Measurements from ENCODE around the gene STAB1.

The STAB1 gene

DNA sequence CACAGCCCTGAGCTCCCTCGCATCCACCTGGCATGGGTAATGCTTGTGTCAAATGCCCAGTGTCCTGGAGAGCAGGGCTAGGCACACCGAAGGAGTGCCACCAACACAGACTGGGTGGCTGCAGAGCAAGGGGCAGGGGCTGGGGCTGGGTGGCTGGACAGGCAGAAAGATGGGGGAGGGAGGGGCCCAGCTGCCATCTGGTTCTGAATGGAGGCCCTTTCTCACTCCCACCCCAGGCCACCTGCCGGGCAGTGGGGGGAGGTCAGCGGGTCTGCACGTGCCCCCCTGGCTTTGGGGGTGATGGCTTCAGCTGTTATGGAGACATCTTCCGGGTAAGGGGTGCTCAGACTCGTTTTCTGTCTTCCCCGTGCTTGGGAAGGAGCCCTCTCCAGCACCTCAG is 17.0 kb downstream of the STAB1 start:
- no peak for DNase-seq

DNA sequence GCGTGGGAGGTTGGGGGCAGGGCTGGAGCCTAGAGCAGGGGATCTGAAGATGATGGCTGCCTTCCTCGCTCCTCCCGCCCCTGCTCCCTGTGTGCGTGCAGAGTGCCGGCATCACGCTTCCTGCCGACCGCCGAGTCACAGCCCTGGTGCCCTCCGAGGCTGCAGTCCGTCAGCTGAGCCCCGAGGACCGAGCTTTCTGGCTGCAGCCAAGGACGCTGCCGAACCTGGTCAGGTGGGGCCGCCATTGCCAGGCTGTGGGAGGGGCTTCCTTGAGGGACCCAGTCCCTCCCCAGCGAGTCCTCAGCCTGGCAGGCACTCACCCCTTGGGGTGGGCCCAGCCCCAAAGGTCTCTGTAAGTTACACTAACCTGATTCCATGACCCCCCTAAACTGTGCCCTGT is 17.6 kb downstream of the STAB1 start:
- DNase-seq = no peak

DNA sequence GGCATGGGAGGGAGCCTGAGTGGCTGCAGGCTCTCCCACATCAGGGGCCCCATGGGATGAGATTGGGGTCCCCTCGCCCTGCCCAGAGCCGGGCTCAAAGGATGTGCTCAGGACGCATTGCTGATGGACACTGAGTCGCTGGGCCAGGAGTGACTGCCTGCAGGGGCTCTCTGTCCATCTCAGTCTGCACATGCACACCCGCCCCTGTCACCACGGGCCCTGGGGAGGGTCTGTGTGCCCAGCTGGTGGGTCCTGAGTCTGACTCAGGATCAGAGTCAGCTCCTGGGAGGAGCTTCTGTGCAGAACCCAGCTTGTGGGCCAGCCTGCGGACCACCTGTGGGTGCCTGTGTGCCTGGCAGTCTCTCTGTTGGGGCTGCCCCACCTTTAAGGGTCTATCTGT is 18.1 kb downstream of the STAB1 start:
- no peak for DNase-seq

DNA sequence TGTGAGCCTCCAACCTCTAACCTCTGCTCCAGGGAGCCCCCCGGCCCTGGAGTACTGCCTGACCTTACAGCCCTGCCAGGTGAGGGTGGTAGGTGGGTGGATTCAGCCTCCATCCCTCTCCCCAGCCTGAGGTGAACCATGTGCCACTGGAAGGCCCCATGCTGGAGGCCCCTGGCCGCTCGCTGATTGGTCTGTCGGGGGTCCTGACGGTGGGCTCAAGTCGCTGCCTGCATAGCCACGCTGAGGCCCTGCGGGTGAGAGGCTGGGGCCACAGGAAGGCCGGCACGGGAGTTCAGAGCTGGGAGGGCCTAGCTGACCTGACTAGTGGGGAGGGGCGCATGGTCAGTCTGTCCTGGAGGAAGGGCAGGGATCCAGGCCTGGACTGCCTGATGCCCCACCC is 19.4 kb downstream of the STAB1 start:
- DNase-seq = no peak

DNA sequence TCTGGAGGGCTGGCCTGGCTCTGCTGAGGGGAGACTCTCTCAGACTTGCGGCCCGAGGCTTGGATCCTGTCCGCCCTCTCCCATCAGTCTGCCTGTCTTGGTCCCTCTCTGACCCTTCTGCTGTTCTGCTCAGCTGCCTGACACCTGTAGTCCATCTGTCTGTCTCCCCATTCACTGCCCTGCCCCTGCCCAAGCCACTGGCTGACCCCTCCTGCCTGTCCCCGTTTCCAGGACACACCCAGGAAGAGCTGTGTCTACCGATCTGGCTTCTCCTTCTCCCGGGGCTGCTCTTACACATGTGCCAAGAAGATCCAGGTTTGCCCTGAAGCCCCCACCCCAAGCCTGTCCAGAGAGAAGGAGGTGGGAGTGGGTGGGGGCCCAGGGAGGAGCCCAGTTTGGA is 20.1 kb downstream of the STAB1 start:
- no peak for DNase-seq

DNA sequence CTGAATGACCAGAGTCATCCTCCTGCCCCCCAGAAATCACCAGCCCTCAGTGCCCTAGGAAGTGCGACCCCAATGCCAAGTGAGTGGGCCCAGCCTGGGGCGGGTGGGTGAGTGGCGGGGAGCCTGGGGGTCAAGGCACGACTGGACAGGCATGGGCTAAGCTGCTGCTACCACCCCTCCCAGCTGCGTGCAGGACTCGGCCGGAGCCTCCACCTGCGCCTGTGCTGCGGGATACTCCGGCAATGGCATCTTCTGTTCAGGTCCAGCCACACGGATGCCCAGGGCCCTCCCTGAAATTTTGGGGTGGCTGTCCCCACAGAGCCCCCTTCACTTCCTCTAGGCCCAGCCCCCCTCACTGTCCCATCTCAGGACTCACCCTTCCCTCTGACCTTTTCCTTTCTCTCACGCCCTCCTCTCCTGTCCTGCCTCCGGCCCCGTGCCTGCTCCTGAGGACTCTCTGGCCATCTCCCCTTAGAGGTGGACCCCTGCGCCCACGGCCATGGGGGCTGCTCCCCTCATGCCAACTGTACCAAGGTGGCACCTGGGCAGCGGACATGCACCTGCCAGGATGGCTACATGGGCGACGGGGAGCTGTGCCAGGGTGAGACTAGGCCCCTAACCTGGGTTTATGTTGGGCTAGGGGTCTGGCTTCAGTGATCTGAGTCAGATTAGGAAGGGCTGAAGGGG is 21.5 kb downstream of the STAB1 start:
- no peak for DNase-seq

DNA sequence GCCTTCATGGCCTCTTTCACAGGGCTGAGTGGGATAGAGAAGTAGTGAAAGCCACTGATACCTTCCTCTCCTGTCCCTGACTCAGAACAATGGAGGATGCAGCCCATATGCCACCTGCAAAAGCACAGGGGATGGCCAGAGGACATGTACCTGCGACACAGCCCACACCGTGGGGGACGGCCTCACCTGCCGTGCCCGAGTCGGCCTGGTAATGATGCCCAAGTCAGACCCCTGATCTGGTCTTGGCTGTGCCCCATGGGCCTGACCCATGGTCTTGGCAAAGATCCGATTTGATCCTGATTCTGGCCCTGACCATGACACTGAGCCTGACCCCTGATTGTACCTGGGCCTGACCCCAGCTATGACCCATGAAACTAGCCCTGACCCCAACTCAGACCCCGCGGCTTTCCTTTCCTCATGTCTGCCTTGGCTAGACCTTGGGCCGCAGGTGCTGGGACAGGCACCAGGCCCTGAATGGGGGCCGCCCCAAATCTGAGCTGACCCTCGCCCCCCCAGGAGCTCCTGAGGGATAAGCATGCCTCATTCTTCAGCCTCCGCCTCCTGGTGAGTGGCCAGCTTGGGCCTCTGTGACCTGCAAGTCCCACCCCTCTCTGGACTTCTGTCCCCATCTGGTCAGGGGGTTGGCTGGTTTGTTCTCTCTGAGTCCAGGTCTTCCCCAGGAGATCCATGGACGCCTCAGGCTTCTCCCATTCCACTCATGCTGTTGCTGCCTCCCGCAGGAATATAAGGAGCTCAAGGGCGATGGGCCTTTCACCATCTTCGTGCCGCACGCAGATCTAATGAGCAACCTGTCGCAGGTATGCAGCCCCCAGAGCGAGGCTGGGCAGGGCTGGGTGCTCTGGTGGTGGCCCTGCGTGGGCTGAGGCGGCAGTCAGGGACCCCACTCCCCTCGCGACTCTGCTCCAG is 22.9 kb downstream of the STAB1 start:
- no peak for DNase-seq

DNA sequence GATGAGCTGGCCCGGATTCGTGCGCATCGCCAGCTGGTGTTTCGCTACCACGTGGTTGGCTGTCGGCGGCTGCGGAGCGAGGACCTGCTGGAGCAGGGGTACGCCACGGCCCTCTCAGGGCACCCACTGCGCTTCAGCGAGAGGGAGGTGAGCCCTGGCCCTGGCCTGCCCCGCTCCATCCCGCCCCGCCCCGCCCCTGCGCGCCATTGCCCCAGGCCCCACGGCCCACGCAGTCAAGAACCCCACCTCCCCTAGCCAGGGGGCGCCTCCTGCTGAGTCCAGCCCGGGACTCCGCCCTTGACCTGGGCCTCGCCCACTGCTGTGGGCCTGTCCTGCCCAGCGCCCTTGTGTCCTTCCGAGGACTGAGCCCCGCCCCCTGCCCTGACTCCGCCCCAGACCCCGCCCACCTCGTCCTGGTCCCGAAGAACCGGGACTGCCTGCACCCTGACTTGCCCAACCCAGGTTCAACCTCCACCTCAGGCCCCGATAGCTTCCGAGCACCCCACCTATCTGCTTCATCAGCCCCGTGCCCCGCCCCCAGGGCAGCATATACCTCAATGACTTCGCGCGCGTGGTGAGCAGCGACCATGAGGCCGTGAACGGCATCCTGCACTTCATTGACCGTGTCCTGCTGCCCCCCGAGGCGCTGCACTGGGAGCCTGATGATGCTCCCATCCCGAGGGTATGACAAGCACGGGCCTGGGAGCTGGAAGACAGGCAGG is 23.7 kb downstream of the STAB1 start:
- no peak for DNase-seq

DNA sequence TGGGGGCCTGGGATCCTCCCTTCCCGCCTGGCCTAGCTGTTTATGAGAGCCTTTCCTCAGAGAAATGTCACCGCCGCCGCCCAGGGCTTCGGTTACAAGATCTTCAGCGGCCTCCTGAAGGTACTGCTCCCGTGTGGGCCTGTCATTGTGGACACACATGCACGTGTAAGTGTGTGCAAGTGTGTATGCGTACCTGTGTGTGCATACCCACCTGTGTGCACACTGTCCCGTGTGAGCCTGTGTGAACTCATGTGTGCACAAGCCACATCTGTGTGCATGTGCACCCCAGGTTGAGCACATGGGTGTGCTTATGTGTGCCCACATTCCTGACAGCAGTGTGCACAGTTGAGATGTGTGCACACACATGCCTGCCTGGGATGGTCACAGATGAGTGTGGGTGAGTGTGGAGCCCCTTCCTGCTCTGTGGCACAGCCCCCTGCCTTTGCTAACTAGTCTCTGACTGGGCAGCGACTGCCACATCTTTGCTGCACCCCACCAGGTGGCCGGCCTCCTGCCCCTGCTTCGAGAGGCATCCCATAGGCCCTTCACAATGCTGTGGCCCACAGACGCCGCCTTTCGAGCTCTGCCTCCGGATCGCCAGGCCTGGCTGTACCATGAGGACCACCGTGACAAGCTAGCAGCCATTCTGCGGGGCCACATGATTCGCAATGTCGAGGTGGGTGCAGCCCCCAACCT is 24.5 kb downstream of the STAB1 start:
- DNase-seq = no peak

DNA sequence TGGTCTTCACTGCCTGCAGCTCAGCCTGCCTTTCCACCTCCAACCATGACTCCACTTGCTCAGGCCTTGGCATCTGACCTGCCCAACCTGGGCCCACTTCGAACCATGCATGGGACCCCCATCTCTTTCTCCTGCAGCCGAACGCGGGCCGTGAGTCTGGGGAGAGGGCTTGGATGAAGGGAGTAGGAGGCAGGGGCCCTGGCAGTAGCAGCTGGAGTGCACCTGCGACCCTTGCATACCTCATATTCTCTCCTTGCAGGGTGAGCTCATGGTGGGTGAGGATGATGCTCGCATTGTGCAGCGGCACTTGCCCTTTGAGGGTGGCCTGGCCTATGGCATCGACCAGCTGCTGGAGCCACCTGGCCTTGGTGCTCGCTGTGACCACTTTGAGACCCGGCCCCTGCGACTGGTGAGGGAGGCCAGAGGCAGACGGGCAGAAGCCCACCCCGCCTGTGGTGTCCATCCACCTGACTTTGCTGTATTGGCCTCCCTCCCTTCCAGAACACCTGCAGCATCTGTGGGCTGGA is 25.1 kb downstream of the STAB1 start:
- DNase-seq = no peak

DNA sequence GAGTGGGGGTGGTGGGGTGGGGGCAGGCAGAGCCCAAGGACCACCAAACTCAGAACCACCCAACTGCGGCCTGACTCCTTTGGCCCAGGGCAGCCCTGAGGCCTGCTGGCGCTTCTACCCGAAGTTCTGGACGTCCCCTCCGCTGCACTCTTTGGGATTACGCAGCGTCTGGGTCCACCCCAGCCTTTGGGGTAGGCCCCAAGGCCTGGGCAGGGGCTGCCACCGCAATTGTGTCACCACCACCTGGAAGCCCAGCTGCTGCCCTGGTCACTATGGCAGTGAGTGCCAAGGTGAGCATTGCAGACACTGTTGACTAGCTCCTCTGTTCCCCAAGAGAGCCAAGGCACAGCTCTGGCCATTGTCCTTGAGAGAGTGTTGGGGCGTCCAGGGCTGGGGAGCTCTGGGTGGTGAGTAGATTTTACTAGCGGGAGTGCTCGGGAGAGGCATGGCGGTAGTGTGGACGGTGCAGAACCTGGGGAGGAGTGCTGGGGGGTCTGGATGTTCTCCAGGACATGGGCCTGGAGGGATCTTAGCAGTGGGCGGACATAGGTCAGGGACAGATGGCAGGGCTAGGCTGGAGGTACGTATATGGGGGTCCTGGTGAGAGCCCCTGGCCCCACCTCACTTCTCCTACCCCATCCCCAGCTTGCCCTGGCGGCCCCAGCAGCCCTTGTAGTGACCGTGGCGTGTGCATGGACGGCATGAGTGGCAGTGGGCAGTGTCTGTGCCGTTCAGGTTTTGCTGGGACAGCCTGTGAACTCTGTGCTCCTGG is 25.8 kb downstream of the STAB1 start:
- no peak for DNase-seq

DNA sequence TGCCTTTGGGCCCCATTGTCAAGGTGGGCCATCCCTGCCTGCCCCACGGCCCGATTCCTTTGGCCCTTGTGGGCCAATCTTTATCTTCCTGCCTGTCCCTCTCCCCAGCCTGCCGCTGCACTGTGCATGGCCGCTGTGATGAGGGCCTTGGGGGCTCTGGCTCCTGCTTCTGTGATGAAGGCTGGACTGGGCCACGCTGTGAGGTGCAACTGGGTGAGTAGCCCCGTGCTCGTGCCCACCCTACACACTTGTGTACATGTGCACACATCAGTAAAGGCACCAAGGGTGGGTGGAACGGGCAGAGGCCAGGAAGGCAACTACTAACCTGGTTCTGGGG is 26.3 kb downstream of the STAB1 start:
- no peak for DNase-seq

DNA sequence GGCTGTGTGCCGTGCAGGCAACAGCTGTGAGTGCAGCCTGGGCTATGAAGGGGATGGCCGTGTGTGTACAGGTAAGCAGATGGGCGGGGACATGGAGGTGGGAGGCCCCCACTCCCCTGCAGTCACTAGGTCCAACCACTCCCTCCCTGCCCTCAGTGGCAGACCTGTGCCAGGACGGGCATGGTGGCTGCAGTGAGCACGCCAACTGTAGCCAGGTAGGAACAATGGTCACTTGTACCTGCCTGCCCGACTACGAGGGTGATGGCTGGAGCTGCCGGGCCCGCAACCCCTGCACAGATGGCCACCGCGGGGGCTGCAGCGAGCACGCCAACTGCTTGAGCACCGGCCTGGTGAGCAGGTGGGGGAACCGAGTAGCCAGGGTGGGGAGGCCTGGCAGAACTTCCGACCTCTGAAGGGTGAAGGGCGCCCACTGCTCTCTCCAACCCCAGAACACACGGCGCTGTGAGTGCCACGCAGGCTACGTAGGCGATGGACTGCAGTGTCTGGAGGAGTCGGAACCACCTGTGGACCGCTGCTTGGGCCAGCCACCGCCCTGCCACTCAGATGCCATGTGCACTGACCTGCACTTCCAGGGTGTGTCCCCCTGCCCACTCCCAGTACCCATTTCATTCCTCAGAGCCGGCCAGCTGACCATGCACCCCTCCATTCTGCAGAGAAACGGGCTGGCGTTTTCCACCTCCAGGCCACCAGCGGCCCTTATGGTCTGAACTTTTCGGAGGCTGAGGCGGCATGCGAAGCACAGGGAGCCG is 26.9 kb downstream of the STAB1 start:
- DNase-seq = no peak

DNA sequence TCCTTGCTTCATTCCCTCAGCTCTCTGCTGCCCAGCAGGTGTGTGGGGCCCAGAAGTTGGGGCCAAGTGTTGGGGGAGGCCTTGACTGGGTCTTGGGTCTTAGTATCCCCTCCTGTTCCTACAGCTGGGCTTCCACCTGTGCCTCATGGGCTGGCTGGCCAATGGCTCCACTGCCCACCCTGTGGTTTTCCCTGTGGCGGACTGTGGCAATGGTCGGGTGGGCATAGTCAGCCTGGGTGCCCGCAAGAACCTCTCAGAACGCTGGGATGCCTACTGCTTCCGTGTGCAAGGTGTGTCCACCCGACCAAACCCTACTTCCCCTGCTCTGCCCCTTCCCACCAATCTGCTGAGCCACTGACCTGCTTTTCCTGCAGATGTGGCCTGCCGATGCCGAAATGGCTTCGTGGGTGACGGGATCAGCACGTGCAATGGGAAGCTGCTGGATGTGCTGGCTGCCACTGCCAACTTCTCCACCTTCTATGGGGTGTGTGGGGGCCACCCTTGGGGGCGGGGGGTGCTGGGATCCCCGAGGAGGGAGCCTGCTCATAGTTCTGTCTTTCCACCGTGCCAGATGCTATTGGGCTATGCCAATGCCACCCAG is 27.6 kb downstream of the STAB1 start:
- no peak for DNase-seq

DNA sequence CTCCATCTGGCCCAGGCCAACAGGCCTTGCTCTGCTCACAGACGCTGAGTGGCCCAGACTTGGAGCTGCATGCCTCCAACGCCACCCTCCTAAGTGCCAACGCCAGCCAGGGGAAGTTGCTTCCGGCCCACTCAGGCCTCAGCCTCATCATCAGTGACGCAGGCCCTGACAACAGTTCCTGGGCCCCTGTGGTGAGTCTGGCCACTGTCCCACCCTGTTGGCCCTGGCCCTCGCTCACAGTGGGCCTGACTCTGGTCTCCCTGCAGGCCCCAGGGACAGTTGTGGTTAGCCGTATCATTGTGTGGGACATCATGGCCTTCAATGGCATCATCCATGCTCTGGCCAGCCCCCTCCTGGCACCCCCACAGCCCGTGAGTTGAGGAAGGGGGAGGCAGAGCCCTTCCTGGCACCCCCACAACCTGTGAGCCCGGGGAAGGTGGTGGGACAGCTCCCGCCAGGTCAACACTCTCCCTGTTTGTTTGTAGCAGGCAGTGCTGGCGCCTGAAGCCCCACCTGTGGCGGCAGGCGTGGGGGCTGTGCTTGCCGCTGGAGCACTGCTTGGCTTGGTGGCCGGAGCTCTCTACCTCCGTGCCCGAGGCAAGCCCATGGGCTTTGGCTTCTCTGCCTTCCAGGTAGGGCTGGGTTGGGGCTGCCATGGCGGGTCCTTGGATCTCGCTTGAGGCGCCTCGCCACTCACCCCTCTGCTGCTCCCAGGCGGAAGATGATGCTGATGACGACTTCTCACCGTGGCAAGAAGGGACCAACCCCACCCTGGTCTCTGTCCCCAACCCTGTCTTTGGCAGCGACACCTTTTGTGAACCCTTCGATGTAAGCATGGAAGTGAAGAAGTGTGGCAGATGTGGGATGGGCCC is 28.5 kb downstream of the STAB1 start:
- no peak for DNase-seq

DNA sequence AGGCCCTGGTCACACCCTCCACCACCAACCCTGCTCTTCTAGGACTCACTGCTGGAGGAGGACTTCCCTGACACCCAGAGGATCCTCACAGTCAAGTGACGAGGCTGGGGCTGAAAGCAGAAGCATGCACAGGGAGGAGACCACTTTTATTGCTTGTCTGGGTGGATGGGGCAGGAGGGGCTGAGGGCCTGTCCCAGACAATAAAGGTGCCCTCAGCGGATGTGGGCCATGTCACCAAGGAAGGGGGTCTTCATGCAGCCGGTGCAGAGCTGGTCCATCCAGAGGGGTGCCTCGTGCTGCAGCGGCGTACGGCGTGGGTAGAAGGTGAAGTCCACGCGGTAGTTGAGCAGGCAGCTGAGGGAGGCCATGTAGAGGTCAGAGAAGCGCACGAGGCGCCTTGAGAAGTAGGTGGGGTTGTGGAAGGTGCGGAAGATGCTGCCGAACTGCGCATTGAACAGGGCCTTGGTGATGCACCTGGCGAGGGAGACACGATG is 29.2 kb downstream of the STAB1 start:
- no peak for DNase-seq

DNA sequence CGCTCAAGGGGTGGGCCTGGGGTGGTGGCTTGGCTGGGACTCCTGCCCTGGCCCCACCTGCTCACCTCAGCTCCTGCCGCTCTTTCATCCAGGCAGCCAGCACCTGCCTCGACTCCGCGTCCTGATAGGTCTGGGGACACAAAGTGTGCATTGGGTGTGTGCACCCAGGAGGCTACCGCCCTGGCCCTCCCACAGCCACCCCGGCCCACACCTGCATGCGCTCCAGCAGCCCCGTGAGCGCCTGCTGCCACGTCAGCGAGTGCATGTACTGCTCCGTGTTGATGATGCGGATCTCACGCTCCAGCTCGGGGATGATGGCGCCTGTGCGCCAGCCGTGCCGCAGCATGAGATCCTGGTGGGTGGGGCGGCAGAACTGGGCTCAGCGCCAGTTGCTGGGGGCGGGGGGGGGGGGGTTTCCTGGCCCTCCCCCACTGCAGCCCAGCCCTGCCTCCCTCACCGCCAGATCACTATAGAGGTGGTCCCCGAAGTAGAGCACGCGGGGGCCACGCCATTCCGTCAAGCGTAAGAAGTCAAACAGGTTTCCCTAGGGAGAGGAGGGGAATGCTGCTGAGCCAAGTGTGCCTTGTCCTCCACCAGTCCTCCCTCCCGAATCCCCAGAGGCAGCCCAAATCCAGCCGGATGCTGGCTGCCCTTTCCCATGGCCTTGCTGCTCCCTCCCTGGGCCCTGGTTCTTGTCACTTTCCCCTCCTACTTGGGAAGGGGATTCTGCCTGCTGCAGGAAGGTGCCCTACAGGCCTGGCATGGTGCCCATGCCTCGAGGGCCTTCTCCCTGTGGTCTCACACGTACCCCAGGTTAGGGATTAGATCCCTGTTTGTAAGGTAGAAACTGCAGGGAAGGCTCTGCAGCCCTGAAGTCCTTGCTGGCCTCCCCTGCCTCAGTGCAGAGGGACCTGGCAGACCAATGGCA is 29.9 kb downstream of the STAB1 start:
- DNase-seq = no peak

Data from CD4-positive, alpha-beta T cell treated with Interferon gamma for 1 hour (primary cell).